GM12878 (cell line): ENCODE results near the gene CDH4. TPM values are rescaled to one million over a fixed set of nuclear protein-coding genes. Genes with fewer than 3 reads are reported as not detected.

Experiments used
- ATAC-seq: fragments of 200-7000 bp; cut with Tn5 transposase; 3 replicates; pipeline ENCODE4 v1.9.1; 2020; ENCODE audit warnings: mild to moderate bottlenecking, moderate library complexity
- BruUV-seq: library from RNA; stranded (reverse); fragments of 400-500 nt; replicated peaks from 2 replicates; lab custom pipeline; 2021; lab: Mats Ljungman, UMichigan
- CTCF ChIA-PET: fragments of 300-600 bp; sonication (Branson Sonifier 250); formaldehyde crosslinking; extraction: SDS; loops from one replicate; lab custom pipeline; 2021; ENCODE audit warnings: inconsistent platforms; lab: Yijun Ruan, JAX
- POLR2A ChIA-PET: fragments of 350-600 bp; formaldehyde crosslinking; extraction: SDS; loops from one replicate; lab custom pipeline; 2021; ENCODE audit warnings: inconsistent platforms; lab: Charles Lee
- RAD21 ChIA-PET: fragments of 300-600 bp; sonication (Branson Sonifier 250); formaldehyde crosslinking; loops from one replicate; lab custom pipeline; 2023; ENCODE audit warnings: antibody characterized with exemption; ENCODE audit not compliant: unreplicated experiment; lab: Charles Lee
- SMC1A ChIA-PET: fragments of 300-600 bp; sonication (Branson Sonifier 250); formaldehyde crosslinking; loops from one replicate; lab custom pipeline; 2023; ENCODE audit not compliant: unreplicated experiment, uncharacterized antibody; lab: Charles Lee
- DNase-seq: peaks from one replicate; pipeline ENCODE4 v3.0.0-alpha.2; 2011; ENCODE audit warnings: low read depth, low spot score
- FAIRE-seq: peaks from 3 replicates; lab custom pipeline; 2011; peaks lifted over from hg19 to GRCh38; lab: Jason Lieb, UNC
- H2AFZ ChIP-seq: 2 replicates; pipeline ENCODE4 v1.6.0; 2011; ENCODE audit warnings: low read depth, low read length, control low read depth; ENCODE audit not compliant: control insufficient read depth
- H3K27ac ChIP-seq: 2 replicates; pipeline ENCODE4 v1.5.1; 2011; ENCODE audit warnings: control low read depth; ENCODE audit not compliant: control insufficient read depth, insufficient read depth
- H3K27me3 ChIP-seq, 2 experiments: replicated peaks in 1 of 2; 2 replicates each; pipeline versions ENCODE4 v1.6.0 to v1.6.1; 2011; ENCODE audit warnings: low read length in 1 of 2; ENCODE audit not compliant: control insufficient read depth in 2 of 2, insufficient read depth in 2 of 2
- H3K36me3 ChIP-seq, 2 experiments: 2 replicates each; pipeline ENCODE4 v1.5.1; 2011; ENCODE audit warnings: low read length in 1 of 2; ENCODE audit not compliant: control insufficient read depth in 2 of 2, insufficient read depth in 2 of 2
- H3K4me1 ChIP-seq: 2 replicates; pipeline ENCODE4 v1.6.1; 2011; ENCODE audit warnings: mild to moderate bottlenecking, low read length, moderate library complexity, mixed read lengths; ENCODE audit not compliant: control insufficient read depth, insufficient read depth
- H3K4me2 ChIP-seq: 2 replicates; pipeline ENCODE4 v1.6.0; 2011; ENCODE audit warnings: control low read depth; ENCODE audit not compliant: control insufficient read depth, insufficient read depth
- H3K4me3 ChIP-seq: fragments of 200-600 bp; sonication (generic); 2 replicates; pipeline ENCODE4 v1.5.1; 2016
- H3K79me2 ChIP-seq: 2 replicates; pipeline ENCODE4 v1.6.0; 2011; ENCODE audit warnings: low read length; ENCODE audit not compliant: control insufficient read depth, insufficient read depth
- H3K9ac ChIP-seq: 2 replicates; pipeline ENCODE4 v1.8.0; 2011; ENCODE audit warnings: low read length, control low read depth, mixed read lengths; ENCODE audit not compliant: control insufficient read depth, insufficient read depth
- H3K9me3 ChIP-seq: replicated peaks from 3 replicates; pipeline ENCODE4 v1.5.1; 2011; ENCODE audit warnings: mild to moderate bottlenecking, low read length; ENCODE audit not compliant: control insufficient read depth, insufficient read depth
- H4K20me1 ChIP-seq: 2 replicates; pipeline ENCODE4 v1.6.0; 2011; ENCODE audit not compliant: control insufficient read depth, insufficient read depth
- ATF7 ChIP-seq: fragments of 450-650 bp; IDR thresholded peaks from 2 replicates; pipeline ENCODE4 v1.6.1; 2016; ENCODE audit warnings: low read depth, mild to moderate bottlenecking
- BCL11A ChIP-seq: IDR thresholded peaks from 2 replicates; pipeline ENCODE4 v1.6.1; 2011; ENCODE audit warnings: low read depth, low read length
- CHD4 ChIP-seq: fragments of 200-600 bp; sonication (generic); IDR thresholded peaks from 2 replicates; pipeline ENCODE4 v1.6.1; 2016; ENCODE audit warnings: mild to moderate bottlenecking
- MEF2A ChIP-seq: IDR thresholded peaks from 2 replicates; pipeline ENCODE4 v1.6.1; 2011; ENCODE audit warnings: low read depth, mild to moderate bottlenecking, low read length, moderate library complexity; ENCODE audit not compliant: insufficient read depth
- MTA3 ChIP-seq: IDR thresholded peaks from 2 replicates; pipeline ENCODE4 v1.6.1; 2012; ENCODE audit warnings: low read length, inconsistent platforms, borderline replicate concordance
- WGBS: methylation state at CpG from one replicate; pipeline ENCODE4 v1.1.6; 2016; ENCODE audit warnings: low lambda C conversion rate; ENCODE audit not compliant: insufficient replicate concordance, insufficient coverage; ENCODE audit errors: missing lambda C conversion rate; 5-methylcytosine and 5-hydroxymethylcytosine counted together
- in situ Hi-C: fragments of 300-500 bp; cut with MboI; formaldehyde crosslinking; loops from 9 replicates; pipeline ENCODE4 v1.14.3; 2018; ENCODE audit warnings: mixed read lengths
- intact Hi-C: fragments of 100-400 bp; cut with micrococcal nuclease; formaldehyde crosslinking; loops from one replicate; pipeline ENCODE4 v1.14.2; 2022; ENCODE audit not compliant: unreplicated experiment
- polyA plus RNA-seq, 11 experiments: library from polyadenylated mRNA; depleted of rRNA in 4 of 11; unstranded in 6 of 11; stranded (reverse) in 5 of 11; fragments of >200 nt; fragmentation: Nextera tagmentation in 4 of 11; fragmentation: Illumina TruSeq in 1 of 11; extraction: Ambion mirVana in 4 of 11; extraction: Trizol in 1 of 11; gene quantifications; 1 replicate in 1 of 11; 2 replicates in 10 of 11; pipeline versions ENCODE4 v1.2.1 to v1.2.3, GENCODE V29; 2011 to 2016; ENCODE audit warnings: inconsistent platforms in 2 of 11, missing spikeins in 2 of 11, low read depth in 1 of 11
- total RNA-seq, 4 experiments: library from RNA; depleted of rRNA in 3 of 4; stranded (reverse); fragments of >200 nt in 3 of 4; fragmentation: Illumina TruSeq in 1 of 4; extraction: Trizol in 1 of 4; gene quantifications; 2 replicates each; pipeline versions ENCODE4 v1.2.1 to v1.2.3, GENCODE V29; 2013 to 2021
- TF ChIP-seq, protein P1 (sequence below): fragments of 450-650 bp; IDR thresholded peaks from 2 replicates; pipeline ENCODE4 v1.6.1; 2018; ENCODE audit warnings: borderline replicate concordance, mild to moderate bottlenecking; ENCODE audit not compliant: partially characterized antibody

Gene CDH4
- total and polyA plus RNA-seq, 10 of the 15 experiments (the other 5 are each of a cell fraction or from before 2014, with no cell fraction given): not detected

DNA sequence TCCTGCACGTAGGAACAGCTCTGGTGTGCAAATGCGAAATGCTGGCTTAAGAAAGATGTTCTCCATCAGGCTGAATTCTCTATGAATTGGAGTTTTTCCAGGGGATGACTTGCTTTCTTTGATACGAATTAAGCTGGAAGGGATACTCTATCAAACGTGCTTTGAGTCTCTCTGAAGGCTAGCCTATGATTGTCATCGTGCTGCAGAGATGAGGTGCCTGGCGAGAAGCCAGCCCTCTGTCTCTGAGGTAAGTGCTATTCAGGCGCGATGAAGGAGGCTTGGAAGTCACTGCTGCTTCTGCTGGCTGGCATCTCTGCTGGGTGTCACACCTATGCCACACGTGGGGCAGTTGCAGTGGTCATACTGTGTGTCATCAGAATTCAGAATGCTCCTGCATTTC is 589.9 kb downstream of the CDH4 start:
- H3K9me3 ChIP-seq: no peaks in the 10 kb centered on the region
- RAD21 ChIA-PET: no interaction called here
- no peak overlapping the region for H3K4me3 ChIP-seq
- ATAC-seq: no peak
- TF ChIP-seq CHD4: no peak
- no peak for TF ChIP-seq MTA3
- TF ChIP-seq MEF2A: no peak
- TF ChIP-seq ATF7: no peak
- no peak for TF ChIP-seq BCL11A
- TF ChIP-seq, protein P1, sequence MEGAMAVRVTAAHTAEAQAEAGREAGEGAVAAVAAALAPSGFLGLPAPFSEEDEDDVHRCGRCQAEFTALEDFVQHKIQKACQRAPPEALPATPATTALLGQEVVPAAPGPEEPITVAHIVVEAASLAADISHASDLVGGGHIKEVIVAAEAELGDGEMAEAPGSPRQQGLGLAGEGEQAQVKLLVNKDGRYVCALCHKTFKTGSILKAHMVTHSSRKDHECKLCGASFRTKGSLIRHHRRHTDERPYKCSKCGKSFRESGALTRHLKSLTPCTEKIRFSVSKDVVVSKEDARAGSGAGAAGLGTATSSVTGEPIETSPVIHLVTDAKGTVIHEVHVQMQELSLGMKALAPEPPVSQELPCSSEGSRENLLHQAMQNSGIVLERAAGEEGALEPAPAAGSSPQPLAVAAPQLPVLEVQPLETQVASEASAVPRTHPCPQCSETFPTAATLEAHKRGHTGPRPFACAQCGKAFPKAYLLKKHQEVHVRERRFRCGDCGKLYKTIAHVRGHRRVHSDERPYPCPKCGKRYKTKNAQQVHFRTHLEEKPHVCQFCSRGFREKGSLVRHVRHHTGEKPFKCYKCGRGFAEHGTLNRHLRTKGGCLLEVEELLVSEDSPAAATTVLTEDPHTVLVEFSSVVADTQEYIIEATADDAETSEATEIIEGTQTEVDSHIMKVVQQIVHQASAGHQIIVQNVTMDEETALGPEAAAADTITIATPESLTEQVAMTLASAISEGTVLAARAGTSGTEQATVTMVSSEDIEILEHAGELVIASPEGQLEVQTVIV: no peak
- TF ChIP-seq, all 136 proteins: peak for 0
- Histone ChIP-seq H2AFZ (no peak overlapping the region), H3K27me3 (no peaks in the 10 kb centered on the region), H4K20me1 (no peaks in the 10 kb centered on the region), H3K36me3 (no peaks in the 10 kb centered on the region), H3K79me2 (no peaks in the 10 kb centered on the region), H3K9ac (no peak overlapping the region), H3K27ac (no peak overlapping the region), H3K4me1 (no peaks in the 10 kb centered on the region), H3K4me2 (no peak overlapping the region)
- POLR2A ChIA-PET: no interaction called here
- CTCF ChIA-PET: no interaction called here
- intact Hi-C loops (no loop called here), in situ Hi-C loops (loop anchor here (25.0 kb wide), 2 partner anchors 630 to 855 kb away; no protein-coding TSS in a partner anchor)
- SMC1A ChIA-PET: no interaction called here
- FAIRE-seq (no peak), DNase-seq (no peak)
- BruUV-seq: no TSS peak
- 31% methylated on average over 9 of the region's 9 CpGs for WGBS
